K562 treated with DMSO at 1 percent for 12 hours (cell line): ENCODE results near the gene CABYR. TPM values are rescaled to one million over a fixed set of nuclear protein-coding genes. Genes with fewer than 3 reads are reported as not detected.

Experiments
- total RNA-seq: library from RNA; unstranded; fragments of 300-600 nt; gene quantifications from 2 replicates; pipeline ENCODE4 v1.2.3, GENCODE V29; 2022; ENCODE audit not compliant: insufficient read depth

The CABYR gene
- not detected in 2 replicates for total RNA-seq

GRCh38 chr18:24138789-24139616 is at the start of gene CABYR:
Gene CABYR, plus strand, starts transcription at chr18:24139062. Its CDS starts 4,053 bp downstream, at chr18:24143115.

Other genes starting within 250 kb of the CABYR start
- gene TTC39C, start 124.3 kb upstream of the CABYR start, total RNA-seq: 0.27 and 3.7 TPM in 2 replicates